Measurements from ENCODE around the gene MPO. TPM values are rescaled to one million over a fixed set of nuclear protein-coding genes. Genes with fewer than 3 reads are reported as not detected.

Gene MPO
- total and polyA plus RNA-seq, 9 of the 15 experiments (the other 6 are each of a cell fraction or from before 2014, with no cell fraction given) = 0.04 to 0.47 (median 0.39) TPM; not detected in 6

GRCh38 chr17:58329035-58329809 lies 48.5 kb upstream of the MPO start (continued):
- TF ChIP-seq THRB (CRISPR knock-in tag; conservative IDR thresholded peaks at IDR 0.05) (peak; percentile 97), CBFA2T3 (IDR thresholded peaks at IDR 0.05) (peak; percentile 71), RUNX1 (IDR thresholded peaks at IDR 0.05; ENCODE audit: low read depth) (peak; percentile 95), MXI1 (IDR thresholded peaks at IDR 0.05; ENCODE audit: low read depth, low read length) (peak; percentile 63), MAX (CRISPR knock-in tag; IDR thresholded peaks at IDR 0.05) (peak; percentile 41; the same call in 1 of the 2 replicates), ZNF175 (CRISPR knock-in tag; IDR thresholded peaks at IDR 0.05; ENCODE audit: low read depth) (no peak), POLR2AphosphoS2 (IDR thresholded peaks at IDR 0.05; ENCODE audit: low read length) (peak; percentile 99), TCF7 (IDR thresholded peaks at IDR 0.05; ENCODE audit: borderline replicate concordance) (peak; percentile 82; the same call in 1 of the 2 replicates), SIN3B (IDR thresholded peaks at IDR 0.05; ENCODE audit: low read depth) (0 out of 2 replicates have a peak, but pooled peaks have one; percentile 17), ZKSCAN1 (IDR thresholded peaks at IDR 0.05; ENCODE audit: low read depth, low read length) (peak; percentile 40; the same call in 1 of the 2 replicates), MYNN (IDR thresholded peaks at IDR 0.05) (peak; percentile 91; the same call in 1 of the 2 replicates), MYNN (CRISPR knock-in tag; IDR thresholded peaks at IDR 0.05) (no peak), SMAD4 (CRISPR knock-in tag; conservative IDR thresholded peaks at IDR 0.05) (no peak), FOXK2 (conservative IDR thresholded peaks at IDR 0.05 in 1 of 2, IDR thresholded peaks at IDR 0.05 in 1 of 2; ENCODE audit: low read depth in 2 of 2) (peak; percentile 96 to 98), ZNF121 (CRISPR knock-in tag; conservative IDR thresholded peaks at IDR 0.05) (no peak), EZH2 (IDR thresholded peaks at IDR 0.05; ENCODE audit: borderline replicate concordance, low read depth, low read length) (0 out of 2 replicates have a peak, but pooled peaks have one; percentile 34), NFIC (IDR thresholded peaks at IDR 0.05) (no peak; the same call in none of the 2 replicates), THRAP3 (IDR thresholded peaks at IDR 0.05; ENCODE audit: borderline replicate concordance) (peak; percentile 93), KDM5B (IDR thresholded peaks at IDR 0.05; ENCODE audit: insufficient replicate concordance, low read depth, low read length) (peak; percentile 54), BACH1 (tag; IDR thresholded peaks at IDR 0.05) (0 out of 2 replicates have a peak, but pooled peaks have one; percentile 59), CTCFL (IDR thresholded peaks at IDR 0.05; ENCODE audit: borderline replicate concordance, insufficient read depth, low read depth, low read length, poor library complexity, severe bottlenecking) (peak; percentile 52), TBP (optimal IDR thresholded peaks at IDR 0.05; ENCODE audit: low read depth, low read length) (no peak), RBM22 (IDR thresholded peaks at IDR 0.05; ENCODE audit: low read depth, low read length, poor library complexity, severe bottlenecking) (no peak), ERF (CRISPR knock-in tag; IDR thresholded peaks at IDR 0.05) (peak; percentile 97), MYC (IDR thresholded peaks at IDR 0.05; ENCODE audit: low read depth, low read length) (0 out of 2 replicates have a peak, but pooled peaks have one; percentile 40), MYC (CRISPR knock-in tag; IDR thresholded peaks at IDR 0.05; ENCODE audit: borderline replicate concordance, low read depth) (peak; percentile 86)
